GM18508 (cell line): Measurements from ENCODE around the gene PNLDC1.
"Not testable (repeated sequence)": the region's sequence is repeated elsewhere in the genome, so short reads cannot be mapped to it uniquely, and the experiment has no call there.

Source experiments
- ATAC-seq: cut with Tn5 transposase; IDR thresholded peaks from one replicate; pipeline ENCODE4 v1.9.1; 2021; ENCODE audit warnings: moderate number of reproducible peaks; ENCODE audit not compliant: insufficient read depth, unreplicated experiment

Gene PNLDC1

GRCh38 chr6:159817951-159818739 is 18.1 kb downstream of the PNLDC1 start:
- no peak for ATAC-seq

- ATAC-seq: no peak
Observed at GRCh38 chr6:159819098-159819497, 19.0 kb downstream of the PNLDC1 start.

- no peak for ATAC-seq
Observed at GRCh38 chr6:159819932-159820640, 20.0 kb downstream of the PNLDC1 start.

GRCh38 chr6:159821122-159821521 is 21.0 kb downstream of the PNLDC1 start:
- ATAC-seq: no peak

- no peak for ATAC-seq
Observed at GRCh38 chr6:159821726-159822125, 21.6 kb downstream of the PNLDC1 start.

GRCh38 chr6:159823953-159824352 is 23.9 kb downstream of the PNLDC1 start:
- ATAC-seq: no peak

- not testable (repeated sequence) for ATAC-seq
Observed at GRCh38 chr6:159824690-159825089, 24.6 kb downstream of the PNLDC1 start.

GRCh38 chr6:159826004-159826403 is 25.9 kb downstream of the PNLDC1 start:
- ATAC-seq: no peak

GRCh38 chr6:159826968-159827647 is 27.0 kb downstream of the PNLDC1 start:
- no peak for ATAC-seq

GRCh38 chr6:159828074-159828473 is 28.0 kb downstream of the PNLDC1 start:
- ATAC-seq: no peak

- ATAC-seq: no peak
Observed at GRCh38 chr6:159829526-159829925, 29.4 kb downstream of the PNLDC1 start.

GRCh38 chr6:159830501-159831372 is 30.7 kb downstream of the PNLDC1 start:
- no peak for ATAC-seq

GRCh38 chr6:159831373-159831679 is 31.2 kb downstream of the PNLDC1 start:
- no peak for ATAC-seq

GRCh38 chr6:159832946-159833345 is 32.9 kb downstream of the PNLDC1 start:
- no peak for ATAC-seq

- no peak for ATAC-seq
Observed at GRCh38 chr6:159833556-159833955, 33.5 kb downstream of the PNLDC1 start.

GRCh38 chr6:159833997-159834603 is 34.0 kb downstream of the PNLDC1 start:
- ATAC-seq: no peak

- ATAC-seq: no peak
Observed at GRCh38 chr6:159836718-159837490, 36.8 kb downstream of the PNLDC1 start.

GRCh38 chr6:159837511-159837910 is 37.4 kb downstream of the PNLDC1 start:
- ATAC-seq: no peak

- ATAC-seq: no peak
Observed at GRCh38 chr6:159838020-159838744, 38.1 kb downstream of the PNLDC1 start.
